Measurements from ENCODE around the gene ARHGAP45.
"Not testable (repeated sequence)": the region's sequence is repeated elsewhere in the genome, so short reads cannot be mapped to it uniquely, and the experiment has no call there.

ARHGAP45 gene, protein sequence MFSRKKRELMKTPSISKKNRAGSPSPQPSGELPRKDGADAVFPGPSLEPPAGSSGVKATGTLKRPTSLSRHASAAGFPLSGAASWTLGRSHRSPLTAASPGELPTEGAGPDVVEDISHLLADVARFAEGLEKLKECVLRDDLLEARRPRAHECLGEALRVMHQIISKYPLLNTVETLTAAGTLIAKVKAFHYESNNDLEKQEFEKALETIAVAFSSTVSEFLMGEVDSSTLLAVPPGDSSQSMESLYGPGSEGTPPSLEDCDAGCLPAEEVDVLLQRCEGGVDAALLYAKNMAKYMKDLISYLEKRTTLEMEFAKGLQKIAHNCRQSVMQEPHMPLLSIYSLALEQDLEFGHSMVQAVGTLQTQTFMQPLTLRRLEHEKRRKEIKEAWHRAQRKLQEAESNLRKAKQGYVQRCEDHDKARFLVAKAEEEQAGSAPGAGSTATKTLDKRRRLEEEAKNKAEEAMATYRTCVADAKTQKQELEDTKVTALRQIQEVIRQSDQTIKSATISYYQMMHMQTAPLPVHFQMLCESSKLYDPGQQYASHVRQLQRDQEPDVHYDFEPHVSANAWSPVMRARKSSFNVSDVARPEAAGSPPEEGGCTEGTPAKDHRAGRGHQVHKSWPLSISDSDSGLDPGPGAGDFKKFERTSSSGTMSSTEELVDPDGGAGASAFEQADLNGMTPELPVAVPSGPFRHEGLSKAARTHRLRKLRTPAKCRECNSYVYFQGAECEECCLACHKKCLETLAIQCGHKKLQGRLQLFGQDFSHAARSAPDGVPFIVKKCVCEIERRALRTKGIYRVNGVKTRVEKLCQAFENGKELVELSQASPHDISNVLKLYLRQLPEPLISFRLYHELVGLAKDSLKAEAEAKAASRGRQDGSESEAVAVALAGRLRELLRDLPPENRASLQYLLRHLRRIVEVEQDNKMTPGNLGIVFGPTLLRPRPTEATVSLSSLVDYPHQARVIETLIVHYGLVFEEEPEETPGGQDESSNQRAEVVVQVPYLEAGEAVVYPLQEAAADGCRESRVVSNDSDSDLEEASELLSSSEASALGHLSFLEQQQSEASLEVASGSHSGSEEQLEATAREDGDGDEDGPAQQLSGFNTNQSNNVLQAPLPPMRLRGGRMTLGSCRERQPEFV

DNA sequence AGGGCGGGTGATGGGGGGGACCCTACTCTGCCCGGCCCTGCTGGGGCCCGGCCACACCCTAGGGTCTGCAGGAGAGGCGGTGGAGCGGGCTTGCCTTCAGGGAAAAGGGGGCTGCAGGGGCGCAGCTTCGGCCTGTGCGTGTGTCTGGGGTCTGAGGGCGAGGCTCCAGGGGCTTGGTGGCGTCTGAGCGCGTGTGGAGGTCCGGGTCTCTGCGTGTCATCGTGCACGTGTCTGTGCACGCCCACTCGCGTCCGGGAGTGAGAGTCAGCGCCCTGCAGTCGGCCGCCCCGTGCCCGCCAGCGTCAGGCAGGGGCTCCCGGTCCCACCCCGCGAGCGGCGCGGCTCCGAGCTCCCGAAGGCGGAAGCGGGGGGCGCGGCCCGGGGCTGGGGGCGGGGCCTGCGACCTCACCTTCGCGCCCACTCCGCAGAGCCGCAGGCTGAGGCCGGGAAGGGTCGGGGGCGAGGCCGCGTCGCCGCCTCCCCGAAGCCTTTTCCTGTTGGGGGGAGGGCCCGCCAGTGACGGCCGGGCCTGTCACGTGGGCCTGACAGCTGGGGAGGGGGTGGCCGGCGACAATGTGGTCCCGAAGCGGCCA, at the start of gene ARHGAP45:
Gene ARHGAP45, plus strand, starts transcription at position 420 of the 593 bp plus-strand sequence. CDS start 239 bp downstream, outside the sequence.
- DNase-seq (ENCODE audit: low read depth in 2 of 3, low spot score in 1 of 3) = peak in 2 of 3 donors; percentile 63 to 73

DNA sequence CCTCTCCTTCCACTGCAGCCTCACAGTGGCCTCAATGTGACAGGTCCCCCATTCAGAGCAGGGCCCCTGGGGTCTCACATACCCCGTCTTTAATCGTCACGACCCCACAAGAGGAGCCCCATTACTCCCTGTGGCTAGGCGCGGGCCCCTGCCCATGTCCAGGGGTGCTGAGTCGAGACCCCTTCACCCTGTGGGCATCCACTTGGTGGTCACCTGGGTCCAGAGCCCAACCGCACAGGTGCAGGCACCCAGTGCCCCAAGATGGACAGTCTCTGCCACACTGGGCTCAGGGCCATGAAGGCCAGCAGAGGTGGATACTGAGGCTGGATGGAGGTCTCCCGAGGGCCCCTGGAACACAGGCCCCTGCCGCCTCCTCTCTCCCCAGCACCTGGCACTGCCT, 49.1 kb upstream of the ARHGAP45 start:
- no peak for DNase-seq (ENCODE audit: low read depth in 2 of 3, low spot score in 1 of 3)

DNA sequence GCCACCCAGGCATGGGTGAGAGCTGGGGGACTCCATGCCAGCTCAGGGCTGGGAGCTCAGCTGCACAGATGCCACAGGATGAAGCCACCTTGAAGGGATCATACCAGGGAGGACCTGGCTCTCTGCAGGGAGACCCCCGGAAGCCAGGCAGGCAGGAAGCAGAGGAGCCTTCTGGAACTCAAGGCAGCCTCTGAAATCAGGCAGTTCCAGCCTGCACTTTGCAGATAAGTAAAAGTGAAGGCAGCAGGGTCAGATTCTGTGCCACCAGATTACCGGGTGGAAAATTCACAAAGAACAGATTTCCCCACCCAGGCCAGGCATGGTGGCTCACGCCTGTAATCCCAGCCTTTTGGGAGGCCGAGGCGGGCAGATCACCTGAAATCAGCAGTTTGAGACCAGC, 48.6 kb upstream of the ARHGAP45 start:
- no peak for DNase-seq (ENCODE audit: low read depth in 2 of 3, low spot score in 1 of 3)

DNA sequence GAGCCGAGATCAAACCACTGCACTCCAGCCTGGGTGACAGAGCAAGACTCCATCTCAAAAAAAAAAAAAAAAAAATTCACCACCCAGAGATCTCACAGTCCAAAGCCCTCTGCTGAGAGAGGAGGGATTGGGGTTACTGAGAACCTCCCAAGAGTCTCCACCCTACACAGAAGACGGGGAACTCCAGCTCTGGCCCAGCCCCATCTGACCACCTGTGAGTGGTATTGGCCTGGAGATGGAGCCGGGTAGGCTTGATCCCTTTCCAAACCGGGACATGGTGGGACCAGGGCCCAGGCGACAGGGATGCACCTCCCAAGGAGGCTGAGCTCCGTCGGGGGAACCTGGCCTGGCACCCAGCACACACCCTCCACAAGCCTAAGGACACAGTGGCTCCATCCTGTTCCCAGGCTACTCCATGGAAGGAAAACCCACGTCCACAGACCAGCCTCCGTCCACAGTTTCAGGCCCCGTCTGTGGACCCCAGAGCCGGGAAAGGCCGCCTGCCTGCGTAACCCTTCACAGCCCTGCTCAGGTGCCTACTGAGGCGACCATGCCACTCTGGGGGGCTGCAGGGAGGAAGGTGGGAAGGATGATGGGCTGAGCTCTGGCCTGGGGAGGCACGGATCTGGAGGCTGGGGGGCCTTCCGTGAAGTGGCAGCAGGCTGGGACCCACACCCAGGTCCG, 47.9 kb upstream of the ARHGAP45 start:
- no peak for DNase-seq (ENCODE audit: low read depth in 2 of 3, low spot score in 1 of 3)

DNA sequence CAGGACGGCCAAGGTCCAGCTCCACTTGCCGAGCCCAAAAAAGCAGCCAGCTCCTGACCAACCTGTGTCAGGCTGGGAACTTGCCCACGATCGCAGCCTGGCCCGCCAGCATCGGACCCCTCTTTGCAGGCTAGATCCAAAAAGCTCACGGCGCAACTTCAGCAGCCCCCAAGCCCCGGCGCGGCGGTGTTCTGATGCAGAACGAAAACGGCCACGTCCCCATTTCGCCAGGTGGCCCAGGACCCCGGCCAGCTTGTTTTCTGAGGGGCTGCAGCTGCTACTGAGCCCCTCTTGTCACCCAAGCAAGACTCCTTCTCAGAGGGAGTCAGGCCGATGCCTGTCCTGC, 47.4 kb upstream of the ARHGAP45 start:
- no peak for DNase-seq (ENCODE audit: low read depth in 2 of 3, low spot score in 1 of 3)

DNA sequence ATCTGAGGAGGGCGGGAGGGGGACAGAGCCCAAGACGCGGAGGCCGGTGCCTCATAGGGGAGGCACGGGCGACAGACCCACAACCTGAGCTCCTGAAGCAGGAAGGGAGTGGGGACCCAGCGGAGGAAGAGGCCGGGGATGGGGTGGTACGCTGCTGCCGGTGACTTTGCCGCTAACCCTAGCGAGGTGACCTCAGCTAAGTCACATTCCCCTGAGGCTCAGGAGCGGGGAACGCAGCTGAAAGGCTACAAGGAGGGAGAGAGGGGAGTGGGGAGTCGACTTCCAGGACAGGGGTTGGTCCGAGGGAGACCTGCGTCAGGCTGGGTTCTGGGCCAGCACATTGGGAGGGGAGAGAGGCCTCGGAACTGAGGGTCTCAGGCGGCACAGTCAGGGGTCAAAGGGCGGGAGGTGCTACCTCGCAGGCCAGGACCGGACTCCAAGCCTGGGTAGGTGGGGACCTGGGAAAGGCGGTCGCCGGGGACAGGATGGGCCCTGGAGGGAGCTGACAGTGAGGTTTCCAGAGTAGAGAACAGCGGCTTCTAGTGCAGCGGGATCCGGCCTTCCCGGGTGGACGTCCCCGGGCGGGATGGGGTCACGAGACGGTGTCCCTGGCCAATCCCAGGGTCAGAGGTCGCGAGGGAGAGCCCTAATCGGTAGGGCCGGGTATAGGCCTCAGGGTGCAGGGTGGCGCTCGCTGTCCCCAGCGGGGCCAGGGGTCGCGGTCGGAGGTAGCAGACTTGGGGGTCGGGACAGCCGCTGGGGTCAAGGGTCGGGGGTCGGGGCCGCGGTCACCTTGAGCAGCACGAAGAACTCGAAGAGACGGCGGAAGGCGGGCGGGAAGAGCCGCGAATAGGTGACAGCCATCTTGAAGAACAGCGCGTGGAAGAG, 46.7 kb upstream of the ARHGAP45 start:
- DNase-seq (ENCODE audit: low read depth in 2 of 3, low spot score in 1 of 3) = no peak

DNA sequence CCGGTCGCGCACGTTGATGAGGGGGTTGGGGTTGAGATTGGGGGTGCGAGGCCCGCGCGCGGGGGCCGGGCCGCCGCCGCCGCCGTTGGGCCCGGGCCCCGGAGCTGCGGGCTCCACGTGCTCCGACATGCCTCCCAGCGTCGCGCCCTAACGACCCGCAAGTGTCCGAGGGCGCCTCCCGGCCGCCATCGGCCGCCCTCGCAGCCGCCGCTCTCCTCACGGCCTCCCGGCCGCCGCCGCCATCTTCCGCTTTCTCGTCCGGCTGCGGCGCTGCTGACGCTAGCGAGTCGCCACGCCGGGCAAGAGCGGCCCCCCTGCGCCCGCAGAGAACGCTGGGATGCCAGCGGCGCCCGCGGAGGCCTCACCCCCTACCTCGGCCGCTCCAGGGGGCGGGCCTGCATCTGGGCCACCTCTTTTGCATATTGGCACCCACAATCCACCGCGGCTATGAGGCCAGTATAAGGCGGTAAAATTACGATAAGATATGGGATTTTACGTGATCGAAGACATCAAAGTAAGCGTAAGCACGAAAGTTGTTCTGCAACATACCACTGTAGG, 46.0 kb upstream of the ARHGAP45 start, which contains the start of gene TMEM259:
Gene TMEM259, minus strand, starts transcription at position 256 of the 558 bp plus-strand sequence. Its CDS starts 127 bp downstream, at position 129.
- peak; percentile 93 to 96 (median 96) for DNase-seq (ENCODE audit: low read depth in 2 of 3, low spot score in 1 of 3)

DNA sequence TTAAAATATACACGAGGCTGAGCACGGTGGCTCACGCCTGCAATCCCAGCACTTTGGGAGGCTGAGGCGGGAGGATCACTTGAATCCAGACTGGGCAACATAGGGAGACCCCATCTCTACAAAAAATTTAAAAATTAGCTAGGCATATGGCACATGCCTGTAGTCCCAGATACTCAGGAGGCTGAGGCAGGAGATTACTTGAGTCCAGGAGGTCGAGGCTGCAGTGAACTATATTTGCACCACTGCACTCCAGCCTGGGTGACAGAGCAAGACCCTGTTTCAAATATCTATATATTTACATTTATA, 43.1 kb upstream of the ARHGAP45 start:
- not testable (repeated sequence) for DNase-seq (ENCODE audit: low read depth in 2 of 3, low spot score in 1 of 3)

DNA sequence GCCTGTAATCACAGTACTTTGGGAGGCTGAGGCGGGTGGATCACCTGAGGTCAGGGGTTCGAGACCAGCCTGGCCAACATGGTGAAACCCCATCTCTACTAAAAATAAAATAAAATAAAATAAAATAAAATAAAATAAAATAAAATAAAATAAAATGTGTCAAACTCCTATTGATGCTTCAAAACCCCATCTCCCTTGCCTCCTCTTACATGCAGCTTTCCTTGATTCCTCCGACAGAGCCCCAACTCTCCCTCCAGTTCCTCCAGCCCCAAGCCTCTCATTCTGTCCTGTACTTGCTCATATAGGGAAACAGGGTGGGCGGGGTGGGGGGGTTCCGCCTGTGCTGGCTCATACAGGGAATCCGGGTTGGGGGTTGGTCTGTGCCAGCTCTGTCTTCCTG, 41.9 kb upstream of the ARHGAP45 start:
- not testable (repeated sequence) for DNase-seq (ENCODE audit: low read depth in 2 of 3, low spot score in 1 of 3)

DNA sequence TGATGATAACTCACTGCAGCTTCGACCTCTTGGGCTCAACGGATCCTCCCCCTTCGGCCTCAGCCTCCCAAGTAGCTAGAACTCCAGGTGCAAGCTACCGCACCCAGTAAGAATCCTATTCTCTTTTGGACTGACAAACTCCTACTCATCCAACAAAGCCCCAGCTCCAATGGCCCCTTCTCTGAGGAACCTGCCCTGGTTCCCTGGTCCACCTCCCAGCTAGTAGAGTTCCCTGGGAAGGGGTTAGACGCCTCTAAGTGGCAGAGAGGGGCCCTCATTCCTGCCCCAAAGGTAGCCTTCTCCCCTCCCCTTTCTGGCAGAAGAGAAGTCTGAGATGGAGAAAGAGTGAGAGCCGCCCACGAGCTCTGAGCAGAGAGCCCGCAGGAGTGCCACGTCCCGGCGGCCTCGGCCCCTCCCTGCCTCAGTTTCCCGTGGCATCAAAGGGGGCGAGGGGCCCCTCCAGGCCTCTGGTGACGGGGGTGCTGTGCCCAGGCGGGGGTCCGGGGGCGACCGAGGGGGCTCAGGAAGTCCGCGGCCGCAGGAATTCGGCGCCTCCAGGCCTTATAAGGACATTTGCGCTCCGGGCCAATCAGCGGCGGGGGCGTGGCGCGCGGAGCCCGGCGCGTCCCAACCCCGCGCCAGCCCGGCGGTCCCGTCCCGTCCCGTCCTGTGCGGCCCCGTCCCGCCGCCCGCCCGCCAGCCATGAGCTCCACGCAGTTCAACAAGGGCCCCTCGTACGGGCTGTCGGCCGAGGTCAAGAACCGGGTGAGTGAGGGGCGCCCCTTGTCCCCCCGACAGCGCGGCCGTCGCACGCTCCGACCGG, 40.8 kb upstream of the ARHGAP45 start, which contains the start of gene CNN2:
Gene CNN2, plus strand, starts transcription at position 649 of the 823 bp plus-strand sequence. Its CDS starts 54 bp downstream, at position 703.
- peak in 2 of 3 donors; percentile 39 to 68 for DNase-seq (ENCODE audit: low read depth in 2 of 3, low spot score in 1 of 3)

DNA sequence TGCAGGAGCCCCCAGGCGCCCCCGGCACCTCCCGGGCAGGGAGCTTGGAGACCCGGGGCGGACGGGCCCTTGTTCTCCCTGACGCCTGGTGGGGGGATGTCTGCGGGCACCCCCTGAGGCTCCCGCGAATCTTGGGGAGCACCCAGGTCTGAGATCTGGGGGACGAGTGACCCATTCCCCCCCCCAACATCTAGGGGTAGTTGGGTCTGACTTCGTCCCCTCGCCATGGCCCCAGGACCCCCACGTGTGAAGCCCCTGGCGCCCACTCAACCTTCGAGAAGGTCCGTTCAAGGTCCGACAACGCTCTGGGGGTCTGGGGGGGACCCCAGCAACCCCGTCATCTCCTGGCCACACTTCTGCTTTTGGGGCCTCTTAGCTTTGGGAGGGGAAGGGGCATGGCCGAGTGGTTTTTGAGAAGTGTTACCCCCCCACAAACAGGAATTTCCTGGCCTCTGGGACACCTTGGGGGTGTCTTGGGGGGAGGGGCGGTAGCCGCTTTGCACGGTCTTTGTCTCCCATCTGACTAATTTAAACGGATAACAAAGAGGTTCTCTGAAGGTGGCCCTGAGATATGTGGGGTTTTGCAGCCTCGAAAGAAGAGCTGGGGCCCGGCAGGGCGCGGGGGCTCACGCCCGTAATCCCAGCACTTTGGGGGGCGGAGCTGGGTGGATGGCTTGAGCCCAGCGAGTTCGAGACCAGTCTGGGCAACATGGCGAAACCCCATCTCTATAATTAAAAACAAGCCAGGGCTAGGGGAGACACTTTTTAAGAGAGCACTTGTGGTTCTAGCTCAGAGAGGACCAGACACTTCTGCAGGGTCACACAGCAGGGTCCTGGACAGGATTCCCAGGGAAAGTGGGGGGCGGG, 40.0 kb upstream of the ARHGAP45 start:
- DNase-seq (ENCODE audit: low read depth in 2 of 3, low spot score in 1 of 3) = no peak

DNA sequence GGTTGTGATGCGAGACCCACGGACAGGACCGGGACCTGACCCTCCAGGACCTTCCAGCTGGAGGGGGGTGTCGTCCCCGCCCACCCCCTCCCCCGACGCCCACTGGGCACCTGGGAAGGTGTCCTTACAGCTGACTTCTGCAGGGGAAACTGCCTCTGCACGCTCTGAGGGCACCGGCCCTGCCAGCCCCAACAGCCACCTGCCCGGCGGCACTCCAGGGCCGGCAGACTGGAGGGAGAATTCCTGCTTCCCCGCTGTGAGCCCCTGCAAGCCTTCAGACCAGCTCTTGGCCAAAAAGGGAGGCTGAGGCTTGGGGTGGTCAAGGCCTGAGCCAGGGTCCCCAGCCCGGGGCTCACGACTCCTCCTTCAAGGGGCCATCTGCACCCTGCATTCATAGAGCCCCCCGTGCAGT, 39.3 kb upstream of the ARHGAP45 start:
- no peak for DNase-seq (ENCODE audit: low read depth in 2 of 3, low spot score in 1 of 3)

DNA sequence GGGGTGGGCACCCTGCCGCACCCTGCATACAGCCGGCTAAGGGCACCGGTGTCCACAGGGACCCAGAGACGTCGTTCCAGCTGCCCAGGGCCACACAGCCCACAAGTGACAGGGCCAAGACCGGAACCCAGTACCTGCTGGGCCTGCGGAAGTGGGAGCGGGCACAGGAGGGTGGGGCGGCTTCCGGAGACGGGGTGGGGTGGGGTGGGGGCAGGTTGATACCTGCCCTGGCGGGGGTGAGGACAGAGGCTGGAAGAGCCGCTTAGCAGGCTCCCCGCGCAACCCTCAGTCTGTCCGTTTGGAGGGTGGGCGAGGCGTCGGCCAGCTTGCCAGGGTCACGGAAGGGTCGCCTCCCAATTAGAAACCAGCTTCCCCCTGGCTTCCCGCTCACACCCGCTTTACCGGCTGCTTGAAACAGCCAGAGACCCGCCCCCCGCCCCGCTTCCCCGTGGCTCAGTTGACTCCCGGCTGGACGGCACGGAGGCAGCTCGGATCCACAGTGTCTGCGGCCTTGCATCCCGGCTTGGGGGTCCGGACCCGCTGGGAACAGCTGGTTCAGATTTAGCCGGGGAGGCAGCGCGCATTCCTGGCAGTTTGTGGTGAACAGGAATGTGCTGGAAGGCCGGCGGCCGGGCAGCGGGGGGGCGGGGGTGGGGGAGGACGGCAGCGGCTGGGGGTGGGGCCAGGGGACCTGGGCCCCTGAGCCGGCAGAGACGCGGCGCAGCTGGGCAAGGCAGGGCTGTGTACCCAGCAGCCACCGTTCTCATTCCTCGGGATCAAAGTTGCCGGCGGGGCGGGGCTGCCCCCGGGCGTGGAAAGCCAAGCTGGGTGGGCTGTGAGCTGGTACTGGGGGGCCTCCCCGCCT, 38.7 kb upstream of the ARHGAP45 start:
- no peak for DNase-seq (ENCODE audit: low read depth in 2 of 3, low spot score in 1 of 3)

DNA sequence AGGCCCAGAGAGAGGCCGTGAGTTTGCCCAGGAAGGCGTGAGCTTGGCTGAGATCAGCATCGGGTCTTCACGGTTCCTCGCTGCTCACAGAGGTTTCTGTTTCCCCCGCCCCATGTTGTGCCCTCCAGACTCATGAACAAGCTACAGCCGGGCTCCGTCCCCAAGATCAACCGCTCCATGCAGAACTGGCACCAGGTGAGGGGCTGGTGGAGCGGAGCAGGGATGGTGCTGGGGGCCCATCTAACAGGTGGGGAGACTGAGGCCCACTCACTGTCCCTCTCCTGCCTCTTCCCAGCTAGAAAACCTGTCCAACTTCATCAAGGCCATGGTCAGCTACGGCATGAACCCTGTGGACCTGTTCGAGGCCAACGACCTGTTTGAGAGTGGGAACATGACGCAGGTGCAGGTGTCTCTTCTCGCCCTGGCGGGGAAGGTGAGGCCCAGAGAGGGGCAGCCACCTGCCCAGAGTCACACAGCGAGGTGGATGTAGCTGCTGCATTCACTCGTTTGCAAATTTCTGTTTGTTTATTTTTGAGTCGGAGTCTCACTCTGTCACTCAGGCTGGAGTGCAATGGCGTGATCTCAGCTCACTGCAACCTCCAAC, 34.6 kb upstream of the ARHGAP45 start:
- no peak for DNase-seq (ENCODE audit: low read depth in 2 of 3, low spot score in 1 of 3)

DNA sequence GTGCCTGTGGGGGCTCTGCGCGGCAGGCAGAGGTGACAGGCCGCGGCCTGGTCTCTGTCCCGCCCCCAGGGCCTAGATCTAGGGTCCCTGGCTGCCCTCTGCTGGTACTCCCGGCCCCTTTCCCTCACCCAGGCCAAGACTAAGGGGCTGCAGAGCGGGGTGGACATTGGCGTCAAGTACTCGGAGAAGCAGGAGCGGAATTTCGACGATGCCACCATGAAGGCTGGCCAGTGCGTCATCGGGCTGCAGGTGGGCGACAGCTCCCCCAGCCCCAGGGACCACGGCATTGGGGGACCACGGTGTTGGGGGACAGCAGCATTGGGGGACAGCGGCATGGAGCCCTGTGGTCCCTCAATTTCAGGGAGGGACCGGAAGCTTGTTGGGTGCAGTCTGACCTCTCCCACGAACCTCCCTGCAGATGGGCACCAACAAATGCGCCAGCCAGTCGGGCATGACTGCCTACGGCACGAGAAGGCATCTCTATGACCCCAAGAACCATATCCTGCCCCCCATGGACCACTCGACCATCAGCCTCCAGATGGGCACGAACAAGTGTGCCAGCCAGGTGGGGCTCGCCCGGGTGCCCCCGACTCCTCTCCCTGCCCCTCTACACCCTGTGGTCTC, 30.9 kb upstream of the ARHGAP45 start:
- DNase-seq (ENCODE audit: low read depth in 2 of 3, low spot score in 1 of 3) = no peak
